Measurements from ENCODE around the gene MEP1B. TPM values are rescaled to one million over a fixed set of nuclear protein-coding genes. Genes with fewer than 3 reads are reported as not detected.
"Not testable (repeated sequence)": the region's sequence is repeated elsewhere in the genome, so short reads cannot be mapped to it uniquely, and the experiment has no call there.

MEP1B gene
- polyA plus RNA-seq (ENCODE audit: insufficient read length in 3 of 3): under 1 TPM in 2 of 3 donors, not detected in 1; 0.44 to 0.64 TPM
- long read RNA-seq, donor 1: 0 reads
- long read RNA-seq, donor 2: 0 reads
- long read RNA-seq, donor 3: 0 reads
- long read RNA-seq, donor 4: 0 reads
- long read RNA-seq, donor 5: 0 reads
- long read RNA-seq, donor 6, partial matches to known transcripts: 6 of 6 reads
- long read RNA-seq, donor 6, other reads (novel, unspliced or antisense): 0 of 6 reads
- long read RNA-seq, donor 7: 0 reads
- long read RNA-seq, donor 8: 0 reads
- long read RNA-seq, donor 9: 0 reads
- long read RNA-seq, donor 10: 0 reads
- long read RNA-seq, donor 11: 0 reads
- long read RNA-seq, donor 12: 0 reads
- long read RNA-seq, donor 13: 0 reads
- long read RNA-seq, donor 14: 0 reads
- long read RNA-seq, donor 15: 0 reads
- long read RNA-seq, donor 16: 0 reads

GRCh38 chr18:32189790-32190189 is at the start of gene MEP1B:
TSS of gene MEP1B (plus strand) at chr18:32190039. CDS start at chr18:32190071, 32 bp downstream.
- no peak for DNase-seq

GRCh38 chr18:32148185-32148870 is 41.5 kb upstream of the MEP1B start:
- DNase-seq: no peak

GRCh38 chr18:32152705-32153448 is 37.0 kb upstream of the MEP1B start:
- no peak for DNase-seq

- DNase-seq: no peak
These were observed 33.0 kb upstream of the MEP1B start for GRCh38 chr18:32156855-32157254.

GRCh38 chr18:32157580-32157979 is 32.3 kb upstream of the MEP1B start:
- DNase-seq: no peak

GRCh38 chr18:32158108-32158624 is 31.7 kb upstream of the MEP1B start:
- DNase-seq: peak; percentile 93

- not testable (repeated sequence) for DNase-seq
These were observed 31.2 kb upstream of the MEP1B start for GRCh38 chr18:32158631-32159030.

GRCh38 chr18:32160547-32160946 is 29.3 kb upstream of the MEP1B start:
- no peak for DNase-seq

- DNase-seq: no peak
These were observed 21.7 kb upstream of the MEP1B start for GRCh38 chr18:32167980-32168730.

GRCh38 chr18:32173654-32174053 is 16.2 kb upstream of the MEP1B start:
- DNase-seq: no peak

GRCh38 chr18:32174719-32175118 is 15.1 kb upstream of the MEP1B start:
- DNase-seq: no peak

GRCh38 chr18:32175265-32175664 is 14.6 kb upstream of the MEP1B start:
- DNase-seq: no peak

GRCh38 chr18:32176745-32177144 is 13.1 kb upstream of the MEP1B start:
- DNase-seq: not testable (repeated sequence)

- no peak for DNase-seq
These were observed 12.3 kb upstream of the MEP1B start for GRCh38 chr18:32177530-32177929.

GRCh38 chr18:32183503-32183902 is 6.3 kb upstream of the MEP1B start:
- DNase-seq: no peak

GRCh38 chr18:32190209-32190608 is 370 bp downstream of the MEP1B start:
- no peak for DNase-seq

GRCh38 chr18:32195881-32196815 is 6.3 kb downstream of the MEP1B start:
- DNase-seq: no peak

- peak; percentile 5 for DNase-seq
These were observed 10.9 kb downstream of the MEP1B start for GRCh38 chr18:32200766-32201165.

GRCh38 chr18:32201948-32202672 is 12.3 kb downstream of the MEP1B start:
- DNase-seq: no peak

- no peak for DNase-seq
These were observed 18.2 kb downstream of the MEP1B start for GRCh38 chr18:32208023-32208422.
